ENCODE measurements around the gene TMEM204. TPM values are rescaled to one million over a fixed set of nuclear protein-coding genes. Genes with fewer than 3 reads are reported as not detected.

TMEM204 gene
- total RNA-seq, 5 donors from 2014 or later (not counting 1 experiment from before 2014, with no cell fraction given): 33.1 to 158 (median 115) TPM

- peaks cover 4% of the 10 kb centered on the region for H3K36me3 Mint-ChIP-seq
- peaks cover 7% of the 10 kb centered on the region in 3 donors for H3K9me3 Mint-ChIP-seq
- DNase-seq (no peak), ATAC-seq (replicated peaks in 1 of 4) (no peak)
- H3K27me3 Mint-ChIP-seq: no peaks in the 10 kb centered on the region
- Histone ChIP-seq H3K4me1 (ENCODE audit: control insufficient read depth in 1 of 2, extremely low read depth in 1 of 2, insufficient read depth in 2 of 2, low read length in 2 of 2) (no peaks in the 10 kb centered on the region), H3K27ac (ENCODE audit: low read length) (no peak overlapping the region), H3K4me3 (ENCODE audit: control insufficient read depth in 1 of 2, extremely low read depth in 1 of 2, low read length in 1 of 2) (no peak overlapping the region), H3K27me3 (replicated peaks in 1 of 2; ENCODE audit: control insufficient read depth in 2 of 2, extremely low read depth in 1 of 2, insufficient read depth in 2 of 2, low read length in 1 of 2) (no peaks in the 10 kb centered on the region), H3K9me3 (peaks cover 2% of the 10 kb centered on the region), H3K36me3 (ENCODE audit: control insufficient read depth in 2 of 2, extremely low read depth in 1 of 2, insufficient read depth in 1 of 2, low read length in 1 of 2) (peaks cover 6 to 13% of the 10 kb centered on the region in 2 donors)
- no peak overlapping the region for H3K4me3 Mint-ChIP-seq
- no peak overlapping the region for H3K27ac Mint-ChIP-seq
- CTCF ChIA-PET: no interaction called here
- no peaks in the 10 kb centered on the region for H3K4me1 Mint-ChIP-seq
- 89% methylated on average over 14 of the region's 16 CpGs for WGBS (ENCODE audit: insufficient coverage)
- POLR2A ChIA-PET: interaction anchor here in 1 of 2 donors (0.7 kb wide), 1 partner anchor 678 kb away, joined by 3 read pairs; no protein-coding TSS in a partner anchor
Observed at GRCh38 chr16:1518626-1519135, 14.8 kb upstream of the TMEM204 start.

- WGBS (ENCODE audit: insufficient coverage): 98% methylated on average over 17 of the region's 17 CpGs
- POLR2A ChIA-PET: no interaction called here
Observed at GRCh38 chr16:1519831-1520230, 13.6 kb upstream of the TMEM204 start.

GRCh38 chr16:1520461-1520860 lies 13.0 kb upstream of the TMEM204 start:
- H3K27ac Mint-ChIP-seq: no peak overlapping the region
- H3K27me3 Mint-ChIP-seq: no peaks in the 10 kb centered on the region
- Histone ChIP-seq H3K4me3 (ENCODE audit: control insufficient read depth in 1 of 2, extremely low read depth in 1 of 2, low read length in 1 of 2) (no peak overlapping the region), H3K27ac (ENCODE audit: low read length) (no peak overlapping the region), H3K27me3 (replicated peaks in 1 of 2; ENCODE audit: control insufficient read depth in 2 of 2, extremely low read depth in 1 of 2, insufficient read depth in 2 of 2, low read length in 1 of 2) (no peaks in the 10 kb centered on the region), H3K4me1 (ENCODE audit: control insufficient read depth in 1 of 2, extremely low read depth in 1 of 2, insufficient read depth in 2 of 2, low read length in 2 of 2) (peaks cover 0 to 6% of the 10 kb centered on the region in 2 experiments), H3K9me3 (no peaks in the 10 kb centered on the region), H3K36me3 (ENCODE audit: control insufficient read depth in 2 of 2, extremely low read depth in 1 of 2, insufficient read depth in 1 of 2, low read length in 1 of 2) (peaks cover 8 to 16% of the 10 kb centered on the region in 2 donors)
- CTCF ChIA-PET: no interaction called here
- WGBS (ENCODE audit: insufficient coverage): 92% methylated on average over 16 of the region's 19 CpGs
- H3K36me3 Mint-ChIP-seq: no peaks in the 10 kb centered on the region
- DNase-seq: no peak
- ATAC-seq (replicated peaks in 1 of 4): no peak
- no peaks in the 10 kb centered on the region for H3K9me3 Mint-ChIP-seq
- H3K4me1 Mint-ChIP-seq: peaks cover 0 to 6% (median 4%) of the 10 kb centered on the region in 3 donors
- POLR2A ChIA-PET: no interaction called here
- H3K4me3 Mint-ChIP-seq: no peak overlapping the region

More at GRCh38 chr16:1519831-1520230, 13.6 kb upstream of the TMEM204 start:
- no peaks in the 10 kb centered on the region for H3K4me1 ChIP-seq (ENCODE audit: control insufficient read depth in 1 of 2, extremely low read depth in 1 of 2, insufficient read depth in 2 of 2, low read length in 2 of 2)
- ATAC-seq (replicated peaks in 1 of 4) (no peak), DNase-seq (no peak)
- CTCF ChIA-PET: no interaction called here
- Mint-ChIP-seq H3K27ac (no peak overlapping the region), H3K4me1 (peaks cover 0 to 2% (median 0%) of the 10 kb centered on the region in 3 donors), H3K9me3 (peaks cover 2 to 3% (median 3%) of the 10 kb centered on the region in 3 donors), H3K36me3 (peaks cover 3% of the 10 kb centered on the region), H3K27me3 (no peaks in the 10 kb centered on the region), H3K4me3 (no peak overlapping the region)
- H3K27ac ChIP-seq (ENCODE audit: low read length): no peak overlapping the region
- peaks cover under 1% of the 10 kb centered on the region for H3K9me3 ChIP-seq
- no peak overlapping the region for H3K4me3 ChIP-seq (ENCODE audit: control insufficient read depth in 1 of 2, extremely low read depth in 1 of 2, low read length in 1 of 2)
- H3K36me3 ChIP-seq (ENCODE audit: control insufficient read depth in 2 of 2, extremely low read depth in 1 of 2, insufficient read depth in 1 of 2, low read length in 1 of 2): peaks cover 8 to 16% of the 10 kb centered on the region in 2 donors
- no peaks in the 10 kb centered on the region for H3K27me3 ChIP-seq (replicated peaks in 1 of 2; ENCODE audit: control insufficient read depth in 2 of 2, extremely low read depth in 1 of 2, insufficient read depth in 2 of 2, low read length in 1 of 2)

- DNase-seq: no peak
- ATAC-seq (replicated peaks in 1 of 4): no peak
- Mint-ChIP-seq H3K27ac (no peak overlapping the region), H3K27me3 (no peaks in the 10 kb centered on the region), H3K4me3 (no peak overlapping the region), H3K36me3 (no peaks in the 10 kb centered on the region), H3K4me1 (peaks cover 19 to 30% (median 29%) of the 10 kb centered on the region in 3 donors), H3K9me3 (no peaks in the 10 kb centered on the region)
- Histone ChIP-seq H3K9me3 (no peaks in the 10 kb centered on the region), H3K4me3 (ENCODE audit: control insufficient read depth in 1 of 2, extremely low read depth in 1 of 2, low read length in 1 of 2) (no peak overlapping the region), H3K4me1 (ENCODE audit: control insufficient read depth in 1 of 2, extremely low read depth in 1 of 2, insufficient read depth in 2 of 2, low read length in 2 of 2) (peaks cover 19 to 39% of the 10 kb centered on the region in 2 experiments), H3K27ac (ENCODE audit: low read length) (no peak overlapping the region), H3K36me3 (ENCODE audit: control insufficient read depth in 2 of 2, extremely low read depth in 1 of 2, insufficient read depth in 1 of 2, low read length in 1 of 2) (peaks cover 8 to 14% of the 10 kb centered on the region in 2 donors), H3K27me3 (replicated peaks in 1 of 2; ENCODE audit: control insufficient read depth in 2 of 2, extremely low read depth in 1 of 2, insufficient read depth in 2 of 2, low read length in 1 of 2) (no peaks in the 10 kb centered on the region)
- WGBS (ENCODE audit: insufficient coverage): 92% methylated on average over 27 of the region's 30 CpGs
- ChIA-PET CTCF (no interaction called here), POLR2A (no interaction called here)
Observed at GRCh38 chr16:1523581-1524245, 9.8 kb upstream of the TMEM204 start.

- CTCF ChIA-PET: no interaction called here
- WGBS (ENCODE audit: insufficient coverage): 94% methylated on average over 15 of the region's 26 CpGs
- H3K4me1 Mint-ChIP-seq: peaks cover 23 to 30% (median 29%) of the 10 kb centered on the region in 3 donors
Observed at GRCh38 chr16:1524366-1524765, 9.1 kb upstream of the TMEM204 start.

GRCh38 chr16:1525871-1526607 lies 7.4 kb upstream of the TMEM204 start:
- Histone ChIP-seq H3K4me3 (ENCODE audit: control insufficient read depth in 1 of 2, extremely low read depth in 1 of 2, low read length in 1 of 2) (peak overlapping the region; percentile 36 to 50), H3K4me1 (ENCODE audit: control insufficient read depth in 1 of 2, extremely low read depth in 1 of 2, insufficient read depth in 2 of 2, low read length in 2 of 2) (peaks cover 19 to 43% of the 10 kb centered on the region in 2 experiments), H3K27me3 (replicated peaks in 1 of 2; ENCODE audit: control insufficient read depth in 2 of 2, extremely low read depth in 1 of 2, insufficient read depth in 2 of 2, low read length in 1 of 2) (no peaks in the 10 kb centered on the region), H3K27ac (ENCODE audit: low read length) (peak overlapping the region; percentile 38), H3K9me3 (no peaks in the 10 kb centered on the region), H3K36me3 (ENCODE audit: control insufficient read depth in 2 of 2, extremely low read depth in 1 of 2, insufficient read depth in 1 of 2, low read length in 1 of 2) (peaks cover 3 to 9% of the 10 kb centered on the region in 2 donors)
- DNase-seq (peak in 9 of 35 experiments; percentile 11 to 59 (median 33)), ATAC-seq (replicated peaks in 1 of 4) (peak; percentile 38 to 63 (median 58))
- H3K4me1 Mint-ChIP-seq: peaks cover 32 to 41% (median 38%) of the 10 kb centered on the region in 3 donors
- no peaks in the 10 kb centered on the region for H3K9me3 Mint-ChIP-seq
- H3K27ac Mint-ChIP-seq: peak overlapping the region; percentile 89 to 90
- ChIA-PET POLR2A (no interaction called here), CTCF (no interaction called here)
- H3K27me3 Mint-ChIP-seq: no peaks in the 10 kb centered on the region
- no peaks in the 10 kb centered on the region for H3K36me3 Mint-ChIP-seq
- peak overlapping the region; percentile 60 to 73 (median 68) for H3K4me3 Mint-ChIP-seq
- 34% methylated on average over 33 of the region's 44 CpGs for WGBS (ENCODE audit: insufficient coverage)

More at GRCh38 chr16:1524366-1524765, 9.1 kb upstream of the TMEM204 start:
- H3K27ac Mint-ChIP-seq: no peak overlapping the region
- POLR2A ChIA-PET: no interaction called here
- no peak for ATAC-seq (replicated peaks in 1 of 4)
- H3K36me3 Mint-ChIP-seq: no peaks in the 10 kb centered on the region
- peaks cover 19 to 41% of the 10 kb centered on the region in 2 experiments for H3K4me1 ChIP-seq (ENCODE audit: control insufficient read depth in 1 of 2, extremely low read depth in 1 of 2, insufficient read depth in 2 of 2, low read length in 2 of 2)
- no peak overlapping the region for H3K4me3 ChIP-seq (ENCODE audit: control insufficient read depth in 1 of 2, extremely low read depth in 1 of 2, low read length in 1 of 2)
- H3K27me3 Mint-ChIP-seq: no peaks in the 10 kb centered on the region
- no peaks in the 10 kb centered on the region for H3K27me3 ChIP-seq (replicated peaks in 1 of 2; ENCODE audit: control insufficient read depth in 2 of 2, extremely low read depth in 1 of 2, insufficient read depth in 2 of 2, low read length in 1 of 2)
- H3K36me3 ChIP-seq (ENCODE audit: control insufficient read depth in 2 of 2, extremely low read depth in 1 of 2, insufficient read depth in 1 of 2, low read length in 1 of 2): peaks cover 5 to 14% of the 10 kb centered on the region in 2 donors
- H3K4me3 Mint-ChIP-seq: no peak overlapping the region
- DNase-seq: no peak
- no peaks in the 10 kb centered on the region for H3K9me3 ChIP-seq
- H3K27ac ChIP-seq (ENCODE audit: low read length): no peak overlapping the region
- no peaks in the 10 kb centered on the region for H3K9me3 Mint-ChIP-seq

Measured in T-cell (primary cell).